Smooth muscle cell (in vitro differentiated cells): Measurements from ENCODE around the gene KRT86. TPM values are rescaled to one million over a fixed set of nuclear protein-coding genes. Genes with fewer than 3 reads are reported as not detected.
"Not testable (repeated sequence)": the region's sequence is repeated elsewhere in the genome, so short reads cannot be mapped to it uniquely, and the experiment has no call there.

Experiments used
- DNase-seq: peaks from one replicate; lab custom pipeline; 2025; ENCODE audit not compliant: unreplicated experiment; lab: John Stamatoyannopoulos, UW
- H2AFZ ChIP-seq: fragments of 200-600 bp; sonication (generic); 2 replicates; pipeline ENCODE4 v1.6.0; 2016; ENCODE audit warnings: antibody characterized with exemption, low read depth, mild to moderate bottlenecking
- H3F3A ChIP-seq: fragments of 200-600 bp; sonication (generic); 2 replicates; pipeline ENCODE4 v1.6.0; 2017; ENCODE audit warnings: antibody characterized with exemption, low read depth
- H3K27ac ChIP-seq: fragments of 200-600 bp; sonication (generic); 2 replicates; pipeline ENCODE4 v1.5.1; 2016; ENCODE audit warnings: low read depth, mild to moderate bottlenecking
- H3K27me3 ChIP-seq: fragments of 200-600 bp; sonication (generic); 2 replicates; pipeline ENCODE4 v1.6.1; 2016; ENCODE audit warnings: low read depth, mild to moderate bottlenecking
- H3K36me3 ChIP-seq: fragments of 200-600 bp; sonication (generic); 2 replicates; pipeline ENCODE4 v1.5.1; 2016; ENCODE audit warnings: low read depth
- H3K4me1 ChIP-seq: fragments of 200-600 bp; sonication (generic); 2 replicates; pipeline ENCODE4 v1.5.1; 2016; ENCODE audit warnings: low read depth
- H3K4me2 ChIP-seq: fragments of 200-600 bp; sonication (generic); 2 replicates; pipeline ENCODE4 v1.6.0; 2016; ENCODE audit warnings: mild to moderate bottlenecking
- H3K4me3 ChIP-seq: fragments of 200-600 bp; sonication (generic); 2 replicates; pipeline ENCODE4 v1.5.1; 2016; ENCODE audit warnings: mild to moderate bottlenecking
- H3K79me2 ChIP-seq: fragments of 200-600 bp; sonication (generic); 2 replicates; pipeline ENCODE4 v1.6.0; 2016; ENCODE audit warnings: low read depth, mild to moderate bottlenecking
- H3K9ac ChIP-seq: fragments of 200-600 bp; sonication (generic); 2 replicates; pipeline ENCODE4 v1.6.0; 2016; ENCODE audit warnings: low read depth
- H3K9me3 ChIP-seq: fragments of 200-600 bp; sonication (generic); replicated peaks from 2 replicates; pipeline ENCODE4 v1.5.1; 2016; ENCODE audit warnings: low read depth
- H4K20me1 ChIP-seq: fragments of 200-600 bp; sonication (generic); 2 replicates; pipeline ENCODE4 v1.6.0; 2016; ENCODE audit warnings: low read depth
- WGBS: methylation state at CpG from one replicate; pipeline ENCODE4 v1.1.7; 2016; ENCODE audit warnings: low lambda C conversion rate; 5-methylcytosine and 5-hydroxymethylcytosine counted together
- polyA plus RNA-seq: library from polyadenylated mRNA; unstranded; fragments of >200 nt; fragmentation: Nextera tagmentation; extraction: Ambion mirVana; gene quantifications from 2 replicates; pipeline ENCODE4 v1.2.1, GENCODE V29; 2016
- total RNA-seq: library from RNA; depleted of rRNA; stranded (reverse); fragments of >200 nt; gene quantifications from 2 replicates; pipeline ENCODE4 v1.2.3, GENCODE V29; 2014
- TF ChIP-seq, protein P1 (sequence below): fragments of 200-600 bp; sonication (generic); IDR thresholded peaks from 2 replicates; pipeline ENCODE4 v1.5.1; 2017; ENCODE audit warnings: borderline replicate concordance, mild to moderate bottlenecking, antibody characterized with exemption; ENCODE audit not compliant: insufficient read depth, poor library complexity, severe bottlenecking

The KRT86 gene
- total and polyA plus RNA-seq, 2 experiments from 2014 or later, result not detected

- no peak overlapping the region for H2AFZ ChIP-seq
- H3K4me2 ChIP-seq, result no peak overlapping the region
- H3F3A ChIP-seq, result no peaks in the 10 kb centered on the region
- H3K27me3 ChIP-seq, result peaks cover 10% of the 10 kb centered on the region
- no peak overlapping the region for H3K27ac ChIP-seq
- 50% methylated on average over 2 of the region's 2 CpGs for WGBS
- no peak overlapping the region for H3K4me3 ChIP-seq
- no peak for DNase-seq
- no peaks in the 10 kb centered on the region for H3K4me1 ChIP-seq
- no peaks in the 10 kb centered on the region for H3K79me2 ChIP-seq
- no peaks in the 10 kb centered on the region for H4K20me1 ChIP-seq
- no peaks in the 10 kb centered on the region for H3K36me3 ChIP-seq
- TF ChIP-seq, protein P1, sequence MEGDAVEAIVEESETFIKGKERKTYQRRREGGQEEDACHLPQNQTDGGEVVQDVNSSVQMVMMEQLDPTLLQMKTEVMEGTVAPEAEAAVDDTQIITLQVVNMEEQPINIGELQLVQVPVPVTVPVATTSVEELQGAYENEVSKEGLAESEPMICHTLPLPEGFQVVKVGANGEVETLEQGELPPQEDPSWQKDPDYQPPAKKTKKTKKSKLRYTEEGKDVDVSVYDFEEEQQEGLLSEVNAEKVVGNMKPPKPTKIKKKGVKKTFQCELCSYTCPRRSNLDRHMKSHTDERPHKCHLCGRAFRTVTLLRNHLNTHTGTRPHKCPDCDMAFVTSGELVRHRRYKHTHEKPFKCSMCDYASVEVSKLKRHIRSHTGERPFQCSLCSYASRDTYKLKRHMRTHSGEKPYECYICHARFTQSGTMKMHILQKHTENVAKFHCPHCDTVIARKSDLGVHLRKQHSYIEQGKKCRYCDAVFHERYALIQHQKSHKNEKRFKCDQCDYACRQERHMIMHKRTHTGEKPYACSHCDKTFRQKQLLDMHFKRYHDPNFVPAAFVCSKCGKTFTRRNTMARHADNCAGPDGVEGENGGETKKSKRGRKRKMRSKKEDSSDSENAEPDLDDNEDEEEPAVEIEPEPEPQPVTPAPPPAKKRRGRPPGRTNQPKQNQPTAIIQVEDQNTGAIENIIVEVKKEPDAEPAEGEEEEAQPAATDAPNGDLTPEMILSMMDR, result no peak
- no peaks in the 10 kb centered on the region for H3K9me3 ChIP-seq
- H3K9ac ChIP-seq, result no peak overlapping the region
Observed at GRCh38 chr12:52343550-52343949, 69.1 kb downstream of the KRT86 start.

GRCh38 chr12:52344111-52344510, 69.7 kb downstream of the KRT86 start:
- Histone ChIP-seq H3F3A (no peaks in the 10 kb centered on the region), H2AFZ (no peak overlapping the region), H3K4me2 (no peak overlapping the region), H3K4me3 (no peak overlapping the region), H3K9ac (no peak overlapping the region), H3K9me3 (no peaks in the 10 kb centered on the region), H4K20me1 (no peaks in the 10 kb centered on the region), H3K27me3 (peaks cover 10% of the 10 kb centered on the region), H3K36me3 (no peaks in the 10 kb centered on the region), H3K27ac (no peak overlapping the region), H3K79me2 (no peaks in the 10 kb centered on the region), H3K4me1 (no peaks in the 10 kb centered on the region)
- TF ChIP-seq, protein P1, result no peak
- DNase-seq, result no peak
- WGBS, result 93% methylated on average over 12 of the region's 12 CpGs

DNA sequence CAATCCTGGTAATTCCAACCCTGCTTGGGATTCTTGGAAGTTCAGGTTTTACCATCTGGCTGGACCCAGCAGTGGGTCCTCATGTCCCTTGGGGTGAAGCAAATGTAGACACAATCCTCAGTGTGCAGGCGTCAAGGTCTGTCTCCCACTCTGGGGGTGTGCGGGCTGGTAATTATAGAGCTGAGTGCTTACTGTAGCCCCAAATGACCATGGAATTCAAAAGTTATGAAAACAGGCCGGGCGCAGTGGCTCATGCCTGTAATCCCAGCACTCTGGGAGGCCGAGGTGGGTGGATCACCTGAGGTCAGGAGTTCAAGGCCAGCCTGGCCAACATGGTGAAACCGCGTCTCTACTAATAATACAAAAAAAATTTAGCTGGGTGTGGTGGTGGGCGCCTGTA, 70.6 kb downstream of the KRT86 start:
- peaks cover 12% of the 10 kb centered on the region for H3K27me3 ChIP-seq
- not testable (repeated sequence) for H3K27ac ChIP-seq, H3K9ac ChIP-seq, DNase-seq, H3F3A ChIP-seq, H2AFZ ChIP-seq, H3K9me3 ChIP-seq, H3K36me3 ChIP-seq, H4K20me1 ChIP-seq, H3K79me2 ChIP-seq, H3K4me3 ChIP-seq, H3K4me2 ChIP-seq, H3K4me1 ChIP-seq
- WGBS, result 93% methylated on average over 8 of the region's 8 CpGs

DNA sequence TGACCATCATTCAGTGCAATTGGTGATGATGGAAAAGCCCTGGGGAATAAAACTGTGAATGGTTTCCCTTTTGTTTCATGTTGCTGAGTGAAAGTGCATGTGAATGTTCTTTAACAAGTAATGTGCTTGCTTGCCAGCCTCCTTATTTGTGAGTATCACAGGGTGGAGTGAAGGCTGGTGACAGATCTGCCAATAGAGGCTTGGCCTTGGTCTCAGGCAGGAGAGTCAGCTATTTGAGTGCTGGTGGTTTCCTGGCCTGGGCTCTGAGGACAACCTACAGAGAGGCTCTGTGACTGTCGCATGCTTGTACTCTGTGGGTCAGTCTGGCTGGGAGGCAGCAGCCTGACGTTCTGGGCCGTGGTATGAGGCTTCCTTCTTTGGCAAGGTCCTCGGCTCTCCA, 72.1 kb downstream of the KRT86 start:
- Histone ChIP-seq H3K4me3 (no peak overlapping the region), H3K9ac (no peak overlapping the region), H3K9me3 (no peaks in the 10 kb centered on the region), H3K4me2 (no peak overlapping the region), H3K36me3 (no peaks in the 10 kb centered on the region), H3K27ac (no peak overlapping the region), H3K27me3 (peaks cover 21% of the 10 kb centered on the region), H4K20me1 (no peaks in the 10 kb centered on the region), H3F3A (no peaks in the 10 kb centered on the region), H3K4me1 (no peaks in the 10 kb centered on the region), H2AFZ (no peak overlapping the region), H3K79me2 (no peaks in the 10 kb centered on the region)
- DNase-seq, result no peak
- TF ChIP-seq, protein P1, result no peak
- WGBS, result 60% methylated on average over 4 of the region's 4 CpGs
